Astrocyte (in vitro differentiated cells and primary cell): ENCODE measurements around the gene VASH2.

Experiments
- CTCF ChIP-seq: IDR thresholded peaks from 2 replicates; pipeline ENCODE4 v1.5.1; 2011; ENCODE audit warnings: low read depth, mild to moderate bottlenecking, inconsistent platforms, low read length, moderate library complexity; ENCODE audit not compliant: insufficient read depth
- EZH2 ChIP-seq: IDR thresholded peaks from 2 replicates; pipeline ENCODE4 v1.6.1; 2012; ENCODE audit warnings: mild to moderate bottlenecking, low read length, inconsistent platforms; ENCODE audit not compliant: insufficient read depth

GRCh38 chr1:212976586-212976985 is 26.2 kb downstream of the VASH2 start:
- TF ChIP-seq CTCF (no peak), EZH2 (no peak)
